ENCODE results near the gene MRPL4.

- TF ChIP-seq CTCF (IDR thresholded peaks at IDR 0.05) (no peak), ATF2 (CRISPR knock-in tag; IDR thresholded peaks at IDR 0.05; ENCODE audit: borderline replicate concordance, low read depth) (no peak), ZBTB21 (CRISPR knock-in tag; IDR thresholded peaks at IDR 0.05; ENCODE audit: borderline replicate concordance) (no peak), USF1 (CRISPR knock-in tag; IDR thresholded peaks at IDR 0.05) (no peak), NFYB (CRISPR knock-in tag; conservative IDR thresholded peaks at IDR 0.05; ENCODE audit: low read depth) (no peak), ATF3 (CRISPR knock-in tag; conservative IDR thresholded peaks at IDR 0.05) (no peak), NR1H2 (CRISPR knock-in tag; IDR thresholded peaks at IDR 0.05) (no peak), HMGA2 (CRISPR knock-in tag; IDR thresholded peaks at IDR 0.05) (no peak), NR3C1 (CRISPR knock-in tag; conservative IDR thresholded peaks at IDR 0.05; ENCODE audit: low read depth) (no peak), ZNF232 (CRISPR knock-in tag; IDR thresholded peaks at IDR 0.05) (no peak)
- TF ChIP-seq, protein P1, sequence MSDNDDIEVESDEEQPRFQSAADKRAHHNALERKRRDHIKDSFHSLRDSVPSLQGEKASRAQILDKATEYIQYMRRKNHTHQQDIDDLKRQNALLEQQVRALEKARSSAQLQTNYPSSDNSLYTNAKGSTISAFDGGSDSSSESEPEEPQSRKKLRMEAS (CRISPR knock-in tag; IDR thresholded peaks at IDR 0.05): no peak
Measured at GRCh38 chr19:10220695-10221094, 31.3 kb upstream of the MRPL4 start.

All from WTC11 (cell line).